SK-N-DZ (cell line): ENCODE measurements around the gene SCGB2A2.

Experiments used
- DNase-seq: peaks from one replicate; pipeline ENCODE4 v3.0.0-alpha.2; 2015; ENCODE audit warnings: low spot score

Gene SCGB2A2

GRCh38 chr11:62306227-62306626 lies 36.3 kb downstream of the SCGB2A2 start:
- DNase-seq, result no peak

- no peak for DNase-seq
Observed at GRCh38 chr11:62307950-62308349, 38.0 kb downstream of the SCGB2A2 start.

- DNase-seq, result no peak
Observed at GRCh38 chr11:62309991-62310390, 40.0 kb downstream of the SCGB2A2 start.

GRCh38 chr11:62315431-62315830 lies 45.5 kb downstream of the SCGB2A2 start:
- DNase-seq, result no peak

- no peak for DNase-seq
Observed at GRCh38 chr11:62322524-62322923, 52.6 kb downstream of the SCGB2A2 start.
